Bronchial epithelial cell (primary cell): ENCODE measurements around the gene VWF. TPM values are rescaled to one million over a fixed set of nuclear protein-coding genes. Genes with fewer than 3 reads are reported as not detected.
"Not testable (repeated sequence)": the region's sequence is repeated elsewhere in the genome, so short reads cannot be mapped to it uniquely, and the experiment has no call there.

ENCODE experiments used
- DNase-seq: peaks from one replicate; pipeline ENCODE4 v3.0.0-alpha.2; 2010; ENCODE audit warnings: low read depth
- FAIRE-seq: peaks from 2 replicates; lab custom pipeline; 2011; peaks lifted over from hg19 to GRCh38; lab: Jason Lieb, UNC
- H3K27me3 ChIP-seq: 2 replicates; pipeline ENCODE4 v1.5.1; 2011; ENCODE audit warnings: low read length; ENCODE audit not compliant: control insufficient read depth, insufficient read depth
- H3K36me3 ChIP-seq: 2 replicates; pipeline ENCODE4 v1.5.1; 2011; ENCODE audit warnings: low read length; ENCODE audit not compliant: control insufficient read depth, insufficient read depth
- H3K4me3 ChIP-seq: 2 replicates; pipeline ENCODE4 v1.5.1; 2011; ENCODE audit warnings: mild to moderate bottlenecking, low read depth, low read length, control low read depth
- total RNA-seq: library from RNA; depleted of rRNA; stranded (reverse); fragments of >200 nt; gene quantifications from 2 replicates; pipeline ENCODE4 v1.2.1, GENCODE V29; 2014
- TF ChIP-seq, protein P1 (sequence below): IDR thresholded peaks from 2 replicates; pipeline ENCODE4 v1.5.1; 2011; ENCODE audit warnings: mild to moderate bottlenecking, moderate library complexity, low read length, control low read depth, inconsistent platforms; ENCODE audit not compliant: insufficient read depth, severe bottlenecking

The VWF gene
- total RNA-seq, 1 donor from 2014 or later, result 0.26 TPM

DNA sequence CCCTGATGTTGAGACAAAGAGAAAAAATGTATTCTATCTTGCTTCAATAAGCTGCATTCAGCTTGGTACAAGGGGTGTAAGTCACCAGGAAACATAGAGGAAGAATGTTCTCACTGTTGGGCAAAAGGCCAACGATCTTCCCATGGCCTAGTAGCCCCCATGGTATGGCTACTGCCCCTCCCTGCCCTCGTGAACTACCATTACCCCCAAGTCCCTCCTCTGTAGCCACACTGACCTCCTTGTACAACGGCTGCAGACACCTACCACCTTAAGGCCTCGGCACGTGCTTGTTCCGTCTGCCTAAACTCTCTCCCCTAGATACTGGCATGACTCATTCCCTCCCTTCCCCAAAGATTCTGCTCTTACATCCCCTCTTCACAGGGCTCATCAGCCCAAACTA, 97.5 kb downstream of the VWF start:
- no peak overlapping the region for H3K4me3 ChIP-seq
- no peak for DNase-seq
- H3K36me3 ChIP-seq, result no peaks in the 10 kb centered on the region
- no peak for FAIRE-seq
- no peaks in the 10 kb centered on the region for H3K27me3 ChIP-seq
- TF ChIP-seq, protein P1, sequence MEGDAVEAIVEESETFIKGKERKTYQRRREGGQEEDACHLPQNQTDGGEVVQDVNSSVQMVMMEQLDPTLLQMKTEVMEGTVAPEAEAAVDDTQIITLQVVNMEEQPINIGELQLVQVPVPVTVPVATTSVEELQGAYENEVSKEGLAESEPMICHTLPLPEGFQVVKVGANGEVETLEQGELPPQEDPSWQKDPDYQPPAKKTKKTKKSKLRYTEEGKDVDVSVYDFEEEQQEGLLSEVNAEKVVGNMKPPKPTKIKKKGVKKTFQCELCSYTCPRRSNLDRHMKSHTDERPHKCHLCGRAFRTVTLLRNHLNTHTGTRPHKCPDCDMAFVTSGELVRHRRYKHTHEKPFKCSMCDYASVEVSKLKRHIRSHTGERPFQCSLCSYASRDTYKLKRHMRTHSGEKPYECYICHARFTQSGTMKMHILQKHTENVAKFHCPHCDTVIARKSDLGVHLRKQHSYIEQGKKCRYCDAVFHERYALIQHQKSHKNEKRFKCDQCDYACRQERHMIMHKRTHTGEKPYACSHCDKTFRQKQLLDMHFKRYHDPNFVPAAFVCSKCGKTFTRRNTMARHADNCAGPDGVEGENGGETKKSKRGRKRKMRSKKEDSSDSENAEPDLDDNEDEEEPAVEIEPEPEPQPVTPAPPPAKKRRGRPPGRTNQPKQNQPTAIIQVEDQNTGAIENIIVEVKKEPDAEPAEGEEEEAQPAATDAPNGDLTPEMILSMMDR, result no peak

GRCh38 chr12:6025703-6026298, 98.7 kb downstream of the VWF start:
- H3K4me3 ChIP-seq, DNase-seq, H3K36me3 ChIP-seq, H3K27me3 ChIP-seq, FAIRE-seq: not testable (repeated sequence)

GRCh38 chr12:6024066-6024465, 100.4 kb downstream of the VWF start:
- H3K27me3 ChIP-seq, FAIRE-seq, H3K4me3 ChIP-seq, H3K36me3 ChIP-seq: not testable (repeated sequence)
- DNase-seq, result peak; percentile 20

GRCh38 chr12:6020930-6021329, 103.5 kb downstream of the VWF start:
- H3K27me3 ChIP-seq, result no peaks in the 10 kb centered on the region
- H3K4me3 ChIP-seq, result no peak overlapping the region
- DNase-seq (no peak), FAIRE-seq (no peak)
- TF ChIP-seq, protein P1, result no peak
- H3K36me3 ChIP-seq, result no peaks in the 10 kb centered on the region

DNA sequence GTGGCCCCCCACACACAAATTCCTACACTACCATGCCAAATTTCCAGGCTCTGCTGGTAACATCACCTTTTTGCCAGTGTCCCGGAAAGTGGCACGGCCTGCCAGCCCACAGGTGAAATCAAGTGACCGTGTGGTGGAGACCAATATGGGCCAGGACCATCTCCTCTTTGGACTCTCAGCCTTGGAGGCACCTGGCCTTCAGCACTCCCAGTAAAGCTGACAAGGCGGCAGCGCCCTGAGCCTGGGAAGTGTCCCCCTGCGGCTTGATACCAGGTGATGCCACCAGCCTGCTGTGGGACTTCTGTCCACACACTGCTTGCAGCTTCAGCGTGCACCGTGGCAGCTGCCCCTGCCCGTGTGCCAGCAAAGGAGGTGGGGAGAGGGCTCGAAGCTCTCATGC, 104.0 kb downstream of the VWF start:
- H3K4me3 ChIP-seq, FAIRE-seq, H3K36me3 ChIP-seq, H3K27me3 ChIP-seq, DNase-seq: not testable (repeated sequence)

DNA sequence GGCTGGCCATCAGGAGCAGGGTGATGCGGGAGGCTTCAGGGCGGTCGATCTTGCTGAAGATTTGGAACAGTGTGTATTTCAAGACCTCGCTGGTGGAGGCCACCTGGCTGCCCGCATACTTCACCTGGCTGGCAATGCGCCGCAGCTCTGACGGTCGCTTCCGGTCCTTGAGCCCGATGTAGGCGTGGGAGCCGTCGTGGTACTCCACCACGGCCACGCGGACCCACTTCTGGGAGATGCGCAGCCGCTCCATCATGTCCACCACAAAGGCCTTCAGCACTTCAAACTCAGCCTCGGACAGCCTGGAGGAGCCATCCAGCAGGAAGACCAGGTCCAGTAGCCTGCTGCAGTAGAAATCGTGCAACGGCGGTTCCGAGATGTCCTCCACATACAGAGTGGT, 105.2 kb downstream of the VWF start:
- H3K36me3 ChIP-seq, H3K27me3 ChIP-seq, FAIRE-seq, H3K4me3 ChIP-seq, DNase-seq: not testable (repeated sequence)

DNA sequence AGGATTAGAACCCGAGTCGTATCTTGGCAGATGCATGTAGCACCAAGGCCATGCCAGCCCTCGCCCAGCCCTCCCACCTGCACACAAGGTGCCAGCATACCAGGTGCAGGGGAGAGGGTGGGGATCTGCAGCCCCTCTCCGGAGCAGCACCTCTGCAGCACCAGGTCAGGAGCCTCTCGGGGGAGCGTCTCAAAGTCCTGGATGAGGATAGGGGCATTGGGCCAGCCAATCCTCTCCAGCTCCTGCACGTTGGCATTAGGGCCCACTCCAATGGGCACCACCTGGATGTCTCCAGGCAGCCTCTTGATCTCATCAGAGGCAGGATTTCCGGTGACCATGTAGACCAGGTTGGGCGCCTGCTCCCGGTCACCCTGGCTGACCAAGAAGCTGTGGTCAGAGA, 106.2 kb downstream of the VWF start:
- FAIRE-seq, result no peak
- TF ChIP-seq, protein P1, result no peak
- no peak for DNase-seq
- Histone ChIP-seq H3K4me3 (no peak overlapping the region), H3K27me3 (no peaks in the 10 kb centered on the region), H3K36me3 (no peaks in the 10 kb centered on the region)

DNA sequence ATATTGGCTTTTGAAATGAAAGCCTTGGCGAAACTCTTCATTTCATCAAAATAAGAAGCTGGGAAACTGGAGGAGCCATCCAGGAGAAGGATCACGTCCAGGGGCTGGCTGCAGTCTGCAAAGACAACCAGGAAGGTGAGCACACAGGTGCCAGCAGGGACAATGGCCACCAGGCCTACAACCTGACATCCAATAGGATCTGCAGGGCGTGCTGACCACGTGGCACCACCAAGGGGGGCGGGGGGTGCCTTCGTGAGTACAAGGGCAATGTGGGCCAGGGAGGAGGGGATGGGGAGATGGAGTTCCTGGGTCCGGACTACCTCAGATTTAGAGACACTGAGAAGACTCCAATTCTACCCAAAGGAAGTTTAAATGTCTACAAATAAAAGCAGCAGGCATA, 107.7 kb downstream of the VWF start:
- no peak overlapping the region for H3K4me3 ChIP-seq
- no peak for FAIRE-seq
- H3K36me3 ChIP-seq, result no peaks in the 10 kb centered on the region
- no peaks in the 10 kb centered on the region for H3K27me3 ChIP-seq
- DNase-seq, result no peak
- TF ChIP-seq, protein P1, result no peak

GRCh38 chr12:6016004-6016403, 108.5 kb downstream of the VWF start:
- FAIRE-seq, result peak; percentile 87
- DNase-seq, H3K4me3 ChIP-seq, H3K27me3 ChIP-seq, H3K36me3 ChIP-seq: not testable (repeated sequence)

- peak; percentile 98 for FAIRE-seq
- H3K27me3 ChIP-seq, H3K4me3 ChIP-seq, DNase-seq, H3K36me3 ChIP-seq: not testable (repeated sequence)
These were observed 109.2 kb downstream of the VWF start for GRCh38 chr12:6015271-6015670.
